K562 (cell line): ENCODE measurements around the gene DUSP28. TPM values are rescaled to one million over a fixed set of nuclear protein-coding genes. Genes with fewer than 3 reads are reported as not detected.

Source experiments
- ATAC-seq: fragments of 200-7000 bp; cut with Tn5 transposase; 3 replicates; pipeline ENCODE4 v1.9.1; 2020; ENCODE audit warnings: moderate library complexity
- BruUV-seq: library from RNA; stranded (reverse); fragments of 400-500 nt; replicated peaks from 2 replicates; lab custom pipeline; 2021; lab: Mats Ljungman, UMichigan
- CTCF ChIA-PET: fragments of 300-600 bp; formaldehyde crosslinking; extraction: SDS; loops from one replicate; lab custom pipeline; 2021; ENCODE audit warnings: low intra/inter-chr PET ratio; lab: Yijun Ruan, JAX
- POLR2A ChIA-PET: fragments of 300-600, 350-650 bp; sonication (Branson Sonifier 250); formaldehyde crosslinking; extraction: SDS; loops from one replicate; lab custom pipeline; 2021; ENCODE audit warnings: antibody characterized with exemption, inconsistent platforms; lab: Yijun Ruan, JAX
- DNase-seq, 4 experiments: peaks; one replicate each; pipeline versions ENCODE4 v3.0.0 to v3.0.0-alpha.2; 2011 to 2018; ENCODE audit warnings: low spot score in 3 of 4, mixed read lengths in 3 of 4; ENCODE audit errors: extremely low read depth in 1 of 4
- FAIRE-seq: peaks from 2 replicates; lab custom pipeline; 2011; peaks lifted over from hg19 to GRCh38; lab: Jason Lieb, UNC
- H2AFZ ChIP-seq: 2 replicates; pipeline ENCODE4 v1.6.0; 2011; ENCODE audit warnings: low read depth, low read length, control low read depth, inconsistent platforms
- H3K27ac ChIP-seq: fragments of 200-600 bp; 3 replicates; pipeline ENCODE4 v1.8.0; 2011; ENCODE audit warnings: low read depth, mild to moderate bottlenecking, control low read depth, inconsistent platforms, low read length, moderate library complexity, mixed read lengths; ENCODE audit errors: extremely low read depth
- H3K27me3 ChIP-seq, 2 experiments: fragments of 300-600 bp in 1 of 2; 2 replicates in 1 of 2; 3 replicates in 1 of 2; pipeline versions ENCODE4 v1.6.0 to v1.8.0; 2011; ENCODE audit warnings: inconsistent platforms in 2 of 2, low read length in 2 of 2, mild to moderate bottlenecking in 1 of 2, mixed read lengths in 1 of 2, moderate library complexity in 1 of 2; ENCODE audit not compliant: control insufficient read depth in 2 of 2, insufficient read depth in 2 of 2
- H3K36me3 ChIP-seq: fragments of 300-600 bp; 3 replicates; pipeline ENCODE4 v1.8.0; 2011; ENCODE audit warnings: mild to moderate bottlenecking, low read length, inconsistent platforms; ENCODE audit not compliant: control insufficient read depth, insufficient read depth
- H3K4me1 ChIP-seq, 2 experiments: fragments of 200-600 bp in 1 of 2; replicated peaks in 1 of 2; 2 replicates in 1 of 2; 3 replicates in 1 of 2; pipeline versions ENCODE4 v1.5.1 to v1.8.0; 2011; ENCODE audit warnings: inconsistent platforms in 2 of 2, low read length in 2 of 2, mild to moderate bottlenecking in 1 of 2, mixed read lengths in 1 of 2, moderate library complexity in 1 of 2; ENCODE audit not compliant: control insufficient read depth in 2 of 2, insufficient read depth in 2 of 2
- H3K4me2 ChIP-seq: 2 replicates; pipeline ENCODE4 v1.6.1; 2011; ENCODE audit warnings: low read length, control low read depth, inconsistent platforms, mixed read lengths; ENCODE audit not compliant: insufficient read depth
- H3K4me3 ChIP-seq: fragments of 200-600 bp; sonication (generic), shearing (Covaris generic); 2 replicates; pipeline ENCODE4 v1.5.1; 2016; ENCODE audit warnings: control low read depth, inconsistent platforms
- H3K79me2 ChIP-seq: fragments of 200-600 bp; 3 replicates; pipeline ENCODE4 v1.8.0; 2011; ENCODE audit warnings: low read length, inconsistent platforms; ENCODE audit not compliant: control insufficient read depth, insufficient read depth
- H3K9ac ChIP-seq, 2 experiments: 2 replicates each; pipeline versions ENCODE4 v1.6.0 to v1.6.1; 2011; ENCODE audit warnings: low read depth in 2 of 2, low read length in 2 of 2, control low read depth in 1 of 2, inconsistent platforms in 1 of 2, mild to moderate bottlenecking in 1 of 2, mixed read lengths in 1 of 2; ENCODE audit not compliant: insufficient read depth in 1 of 2
- H3K9me1 ChIP-seq: one replicate; pipeline ENCODE4 v1.6.0; 2011; ENCODE audit warnings: inconsistent platforms, mild to moderate bottlenecking, low read length, moderate library complexity; ENCODE audit not compliant: control insufficient read depth, insufficient read depth
- H3K9me3 ChIP-seq: replicated peaks from 2 replicates; pipeline ENCODE4 v1.5.1; 2011; ENCODE audit warnings: low read depth, low read length, inconsistent platforms; ENCODE audit not compliant: control insufficient read depth, insufficient read depth
- H4K20me1 ChIP-seq: replicated peaks from 2 replicates; pipeline ENCODE4 v1.6.1; 2011; ENCODE audit warnings: low read length, inconsistent platforms, mixed read lengths; ENCODE audit not compliant: control insufficient read depth, insufficient read depth
- CGGBP1 ChIP-seq: fragments of 250-450 bp; sonication (Bioruptor Pico); IDR thresholded peaks from 2 replicates; pipeline ENCODE4 v1.9.0; 2021; ENCODE audit warnings: mild to moderate bottlenecking
- FOXA3 ChIP-seq, 2 experiments: fragments of 450-650 bp in 1 of 2; sonication (generic) in 1 of 2; formaldehyde crosslinking; IDR thresholded peaks in 1 of 2; conservative IDR thresholded peaks in 1 of 2; 2 replicates each; pipeline versions ENCODE4 v1.4.0 to v1.8.0; 2020 to 2022; ENCODE audit warnings: mild to moderate bottlenecking in 2 of 2, missing genetic modification reagents in 1 of 2
- PREB ChIP-seq: sonication (generic); formaldehyde crosslinking; IDR thresholded peaks from 2 replicates; pipeline ENCODE4 v1.8.1; 2023; ENCODE audit warnings: mild to moderate bottlenecking, missing genetic modification reagents
- SIRT6 ChIP-seq: IDR thresholded peaks from one replicate; pipeline ENCODE4 v1.6.1; 2012; ENCODE audit warnings: low read depth, mild to moderate bottlenecking, control low read depth, inconsistent platforms, low read length, moderate library complexity
- SRSF3 ChIP-seq: fragments of 200-400 bp; formaldehyde crosslinking; IDR thresholded peaks from 2 replicates; pipeline ENCODE4 v1.6.1; 2016; ENCODE audit warnings: mild to moderate bottlenecking, low read length, moderate library complexity; ENCODE audit not compliant: insufficient read depth
- THRAP3 ChIP-seq: fragments of 450-650 bp; IDR thresholded peaks from 2 replicates; pipeline ENCODE4 v1.6.1; 2016; ENCODE audit warnings: mild to moderate bottlenecking, inconsistent platforms, borderline replicate concordance
- ZNF589 ChIP-seq: fragments of 200-800 bp; sonication (Bioruptor generic); IDR thresholded peaks from 2 replicates; pipeline ENCODE4 v1.6.1; 2016; ENCODE audit warnings: low read depth, missing genetic modification characterization, missing compliant biosample characterization
- ZSCAN29 ChIP-seq: fragments of 450-650 bp; IDR thresholded peaks from 2 replicates; pipeline ENCODE4 v1.6.1; 2017
- WGBS: fragments of 100-300 bp; shearing (Covaris generic); methylation state at CpG from one replicate; pipeline ENCODE4 v1.1.6; 2016; ENCODE audit warnings: low coverage, mixed read lengths; ENCODE audit not compliant: insufficient coverage; ENCODE audit errors: missing lambda C conversion rate; 5-methylcytosine and 5-hydroxymethylcytosine counted together
- in situ Hi-C: fragments of 300-500 bp; cut with MboI; formaldehyde crosslinking; loops from 4 replicates; pipeline ENCODE4 v1.15.0; 2018; ENCODE audit warnings: inconsistent platforms, mixed read lengths
- intact Hi-C: fragments of 100-400 bp; cut with micrococcal nuclease; formaldehyde crosslinking; loops from 2 replicates; pipeline ENCODE4 v1.14.2; 2022
- polyA plus RNA-seq, 8 experiments: library from polyadenylated mRNA; depleted of rRNA in 4 of 8; stranded (reverse) in 5 of 8; unstranded in 3 of 8; fragments of >200 nt; fragmentation: Nextera tagmentation in 2 of 8; fragmentation: Illumina TruSeq in 1 of 8; extraction: Ambion mirVana in 2 of 8; extraction: Trizol in 1 of 8; gene quantifications; 2 replicates each; pipeline versions ENCODE4 v1.2.1 to v1.2.3, GENCODE V29; 2011 to 2014; ENCODE audit warnings: inconsistent platforms in 1 of 8, missing spikeins in 1 of 8
- total RNA-seq, 7 experiments: library from RNA; depleted of rRNA in 6 of 7; stranded (reverse); fragments of >200 nt in 6 of 7; fragmentation: Illumina TruSeq in 2 of 7; extraction: Trizol in 2 of 7; gene quantifications; 2 replicates each; pipeline versions ENCODE4 v1.2.1 to v1.2.3, GENCODE V29; 2011 to 2021; ENCODE audit warnings: low replicate concordance in 1 of 7

DUSP28 gene
- total and polyA plus RNA-seq, 9 of the 15 experiments (the other 6 are each of a cell fraction or from before 2014, with no cell fraction given) = 2.8 to 8.1 (median 4.2) TPM

GRCh38 chr2:240593703-240594451 lies 33.7 kb downstream of the DUSP28 start (continued):
- TF ChIP-seq FOXA3 (CRISPR knock-in tag; conservative IDR thresholded peaks at IDR 0.05 in 1 of 2, IDR thresholded peaks at IDR 0.05 in 1 of 2) (no peak), ZNF589 (no peak), SIRT6 (no peak)

GRCh38 chr2:240594511-240595380 lies 34.6 kb downstream of the DUSP28 start:
- Histone ChIP-seq H3K4me1 (peaks cover 0 to 32% of the 10 kb centered on the region in 2 experiments; a peak in 2 of 5 replicates), H4K20me1 (no peaks in the 10 kb centered on the region), H3K9me3 (no peaks in the 10 kb centered on the region), H3K27me3 (no peaks in the 10 kb centered on the region), H3K79me2 (no peaks in the 10 kb centered on the region; the same call in 2 of the 3 replicates), H2AFZ (no peak overlapping the region), H3K9me1 (no peaks in the 10 kb centered on the region), H3K27ac (no peak overlapping the region), H3K36me3 (peaks cover 28% of the 10 kb centered on the region; the same call in 2 of the 3 replicates), H3K4me3 (no peak overlapping the region), H3K4me2 (no peak overlapping the region), H3K9ac (peak overlapping the region in 1 of 2 experiments; percentile 4; a peak in 1 of 4 replicates)
- intact Hi-C loops (no loop called here), in situ Hi-C loops (no loop called here)
- ChIA-PET CTCF (interaction anchor here (1.0 kb wide), 1 partner anchor 81 kb away, joined by 3 read pairs; no protein-coding TSS in a partner anchor), POLR2A (interaction anchor here (0.6 to 0.7 kb wide), 2 partner anchors 34 to 38 kb away, joined by 3 read pairs; no protein-coding TSS in a partner anchor)
- no peak for DNase-seq
- 73% methylated on average over 6 of the region's 34 CpGs for WGBS
- TF ChIP-seq SRSF3 (no peak), CGGBP1 (CRISPR knock-in tag) (no peak), THRAP3 (no peak), ZSCAN29 (no peak), PREB (CRISPR knock-in tag) (no peak)
- FAIRE-seq = no peak
- no TSS peak for BruUV-seq
- no peak for ATAC-seq
